IMR-90 (cell line): Measurements from ENCODE around the gene PTPRQ. TPM values are rescaled to one million over a fixed set of nuclear protein-coding genes. Genes with fewer than 3 reads are reported as not detected.

Experiments used
- ATAC-seq: fragments of 200-7000 bp; cut with Tn5 transposase; 2 replicates; pipeline ENCODE4 v1.9.1; 2020; ENCODE audit warnings: low read depth, mild to moderate bottlenecking, moderate library complexity
- BruUV-seq: library from RNA; stranded (reverse); fragments of 400-500 nt; replicated peaks from 2 replicates; lab custom pipeline; 2021; lab: Mats Ljungman, UMichigan
- CTCF ChIA-PET: fragments of 300-600 bp; formaldehyde crosslinking; extraction: SDS; loops from one replicate; lab custom pipeline; 2021; ENCODE audit warnings: antibody characterized with exemption; lab: Yijun Ruan, JAX
- POLR2A ChIA-PET: fragments of 300-600 bp; sonication (Branson Sonifier 250); formaldehyde crosslinking; loops from one replicate; lab custom pipeline; 2022; ENCODE audit warnings: antibody characterized with exemption; ENCODE audit not compliant: unreplicated experiment; lab: Charles Lee
- DNase-seq: peaks from one replicate; pipeline ENCODE4 v3.0.0; 2013
- H2AFZ ChIP-seq: replicated peaks from 2 replicates; pipeline ENCODE3; 2013; ENCODE audit warnings: low read length, mild to moderate bottlenecking; ENCODE audit not compliant: poor library complexity
- H2AK5ac ChIP-seq: 2 replicates; pipeline ENCODE4 v1.6.1; 2013; ENCODE audit warnings: low read depth, low read length, inconsistent platforms
- H2AK9ac ChIP-seq: replicated peaks from 2 replicates; pipeline ENCODE3; 2013; ENCODE audit warnings: mild to moderate bottlenecking, low read depth, low read length, moderate library complexity; ENCODE audit not compliant: poor library complexity
- H2BK120ac ChIP-seq: 2 replicates; pipeline ENCODE4 v1.6.1; 2013; ENCODE audit warnings: low read depth, low read length, inconsistent platforms
- H2BK15ac ChIP-seq: 3 replicates; pipeline ENCODE4 v1.6.1; 2013; ENCODE audit warnings: low read depth, low read length, inconsistent platforms
- H2BK20ac ChIP-seq: 2 replicates; pipeline ENCODE4 v1.6.1; 2013; ENCODE audit warnings: low read depth, mild to moderate bottlenecking, inconsistent platforms, low read length, moderate library complexity
- H2BK5ac ChIP-seq: 2 replicates; pipeline ENCODE4 v1.6.1; 2013; ENCODE audit warnings: mild to moderate bottlenecking, low read depth, low read length, inconsistent platforms; ENCODE audit not compliant: poor library complexity, severe bottlenecking
- H3K14ac ChIP-seq: replicated peaks from 2 replicates; pipeline ENCODE4 v1.6.1; 2013; ENCODE audit warnings: low read depth, low read length, inconsistent platforms
- H3K18ac ChIP-seq: 2 replicates; pipeline ENCODE4 v1.6.1; 2013; ENCODE audit warnings: low read depth, low read length, control low read depth
- H3K23ac ChIP-seq: 2 replicates; pipeline ENCODE4 v1.6.1; 2013; ENCODE audit warnings: low read depth, low read length, inconsistent platforms
- H3K27ac ChIP-seq: 2 replicates; pipeline ENCODE4 v1.5.1; 2013; ENCODE audit warnings: mild to moderate bottlenecking, control low read depth, low read length; ENCODE audit not compliant: insufficient read depth
- H3K27me3 ChIP-seq: 2 replicates; pipeline ENCODE4 v1.6.1; 2013; ENCODE audit warnings: low read length; ENCODE audit not compliant: control insufficient read depth, insufficient read depth
- H3K36me3 ChIP-seq: 2 replicates; pipeline ENCODE4 v1.6.1; 2013; ENCODE audit warnings: low read length, mixed read lengths; ENCODE audit not compliant: control insufficient read depth, insufficient read depth
- H3K4ac ChIP-seq: 2 replicates; pipeline ENCODE4 v1.6.1; 2013; ENCODE audit warnings: low read depth, low read length, inconsistent platforms
- H3K4me1 ChIP-seq: 2 replicates; pipeline ENCODE4 v1.6.1; 2013; ENCODE audit warnings: low read length, mixed read lengths; ENCODE audit not compliant: control insufficient read depth, insufficient read depth
- H3K4me2 ChIP-seq: 2 replicates; pipeline ENCODE4 v1.6.1; 2013; ENCODE audit warnings: low read depth, mild to moderate bottlenecking, control low read depth, low read length, moderate library complexity
- H3K4me3 ChIP-seq: 2 replicates; pipeline ENCODE4 v1.5.1; 2013; ENCODE audit warnings: low read depth, mild to moderate bottlenecking, control low read depth, low read length, moderate library complexity; ENCODE audit not compliant: insufficient read depth
- H3K56ac ChIP-seq: 2 replicates; pipeline ENCODE4 v1.6.1; 2013; ENCODE audit warnings: low read length, inconsistent platforms; ENCODE audit not compliant: insufficient read depth; ENCODE audit errors: extremely low read depth
- H3K79me1 ChIP-seq, 2 experiments: 2 replicates each; pipeline ENCODE4 v1.6.1; 2013; ENCODE audit warnings: low read length in 2 of 2, inconsistent platforms in 1 of 2, low read depth in 1 of 2
- H3K9ac ChIP-seq: 2 replicates; pipeline ENCODE4 v1.6.1; 2013; ENCODE audit warnings: low read depth, low read length, control low read depth
- H3K9me1 ChIP-seq: 2 replicates; pipeline ENCODE4 v1.6.1; 2013; ENCODE audit warnings: low read length, inconsistent platforms; ENCODE audit not compliant: insufficient read depth
- H3K9me3 ChIP-seq: 2 replicates; pipeline ENCODE4 v1.6.1; 2013; ENCODE audit warnings: low read length; ENCODE audit not compliant: control insufficient read depth, insufficient read depth
- H4K20me1 ChIP-seq: 2 replicates; pipeline ENCODE4 v1.6.1; 2013; ENCODE audit warnings: low read length, inconsistent platforms; ENCODE audit not compliant: insufficient read depth
- H4K5ac ChIP-seq: 2 replicates; pipeline ENCODE4 v1.6.1; 2013; ENCODE audit warnings: mild to moderate bottlenecking, low read depth, low read length, control low read depth
- H4K8ac ChIP-seq, 2 experiments: 2 replicates each; pipeline ENCODE4 v1.6.1; 2013; ENCODE audit warnings: low read depth in 2 of 2, low read length in 2 of 2, control low read depth in 1 of 2, inconsistent platforms in 1 of 2
- H4K91ac ChIP-seq: 2 replicates; pipeline ENCODE4 v1.6.1; 2013; ENCODE audit warnings: low read depth, low read length, inconsistent platforms; ENCODE audit not compliant: insufficient read depth
- RCOR1 ChIP-seq: IDR thresholded peaks from 2 replicates; pipeline ENCODE4 v1.6.1; 2012; ENCODE audit warnings: mild to moderate bottlenecking, low read length, improper control_type of control experiment; ENCODE audit not compliant: insufficient replicate concordance
- WGBS, 2 experiments: methylation state at CpG; one replicate each; pipeline versions ENCODE4 v1.1.5 to v1.1.7; 2013; ENCODE audit warnings: missing lambda C conversion rate in 2 of 2; ENCODE audit not compliant: insufficient read length in 1 of 2; ENCODE audit errors: extremely low coverage in 2 of 2; 5-methylcytosine and 5-hydroxymethylcytosine counted together
- dilution Hi-C: fragments of 300-500 bp; cut with HindIII; formaldehyde crosslinking; loops from one replicate; pipeline ENCODE4 v1.14.3; 2018; ENCODE audit warnings: low sequenced_read_pairs; ENCODE audit not compliant: unreplicated experiment
- in situ Hi-C: fragments of 300-500 bp; cut with MboI; formaldehyde crosslinking; loops from 3 replicates; pipeline ENCODE4 v1.14.3; 2019; ENCODE audit warnings: low sequenced_read_pairs, inconsistent platforms, mixed read lengths
- intact Hi-C: fragments of 100-400 bp; cut with micrococcal nuclease; formaldehyde crosslinking; loops from 2 replicates; pipeline ENCODE4 v1.10.0; 2022
- polyA plus RNA-seq, 3 experiments: library from polyadenylated mRNA; depleted of rRNA; stranded (reverse); fragments of >200 nt; gene quantifications; 2 replicates each; pipeline ENCODE4 v1.2.3, GENCODE V29; 2012; ENCODE audit warnings: low replicate concordance in 1 of 3
- total RNA-seq: library from RNA; depleted of rRNA; stranded (reverse); fragments of >200 nt; gene quantifications from 2 replicates; pipeline ENCODE4 v1.2.3, GENCODE V29; 2012
- TF ChIP-seq, protein P1 (sequence below): fragments of 150-350 bp; IDR thresholded peaks from 2 replicates; pipeline ENCODE4 v1.6.1; 2017; ENCODE audit warnings: mild to moderate bottlenecking, antibody characterized with exemption, low read length, low read depth

The PTPRQ gene
- total and polyA plus RNA-seq, 2 of the 4 experiments (the other 2 are of a cell fraction): 0.96 to 1.4 TPM

DNA sequence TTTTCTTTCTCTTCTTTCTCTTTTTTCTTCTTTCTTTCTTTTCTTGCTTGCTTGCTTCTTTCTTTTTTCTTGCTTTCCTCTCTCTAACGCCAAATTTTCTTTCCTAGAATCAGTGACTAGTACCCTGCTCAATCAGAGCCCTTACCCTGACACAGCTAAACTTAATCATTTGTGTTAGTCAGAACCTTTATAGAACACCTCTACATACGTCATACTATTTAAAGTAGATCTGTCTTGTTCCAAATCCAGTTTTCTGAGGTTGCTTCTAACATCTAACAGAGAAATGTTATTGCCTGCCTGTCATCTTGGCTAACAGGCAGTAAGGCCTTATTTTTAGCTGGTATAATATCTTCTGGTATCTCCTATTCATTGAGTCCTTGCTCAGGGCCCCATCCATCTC lies 197.9 kb downstream of the PTPRQ start:
- no peak overlapping the region for H2BK20ac ChIP-seq
- CTCF ChIA-PET: no interaction called here
- POLR2A ChIA-PET: no interaction called here
- no peak overlapping the region for H3K18ac ChIP-seq
- H2BK15ac ChIP-seq: no peak overlapping the region
- H3K27me3 ChIP-seq: no peaks in the 10 kb centered on the region
- no peaks in the 10 kb centered on the region for H3K4me1 ChIP-seq
- H3K79me1 ChIP-seq: no peaks in the 10 kb centered on the region
- no peak overlapping the region for H3K23ac ChIP-seq
- no peak for TF ChIP-seq RCOR1
- TF ChIP-seq, protein P1, sequence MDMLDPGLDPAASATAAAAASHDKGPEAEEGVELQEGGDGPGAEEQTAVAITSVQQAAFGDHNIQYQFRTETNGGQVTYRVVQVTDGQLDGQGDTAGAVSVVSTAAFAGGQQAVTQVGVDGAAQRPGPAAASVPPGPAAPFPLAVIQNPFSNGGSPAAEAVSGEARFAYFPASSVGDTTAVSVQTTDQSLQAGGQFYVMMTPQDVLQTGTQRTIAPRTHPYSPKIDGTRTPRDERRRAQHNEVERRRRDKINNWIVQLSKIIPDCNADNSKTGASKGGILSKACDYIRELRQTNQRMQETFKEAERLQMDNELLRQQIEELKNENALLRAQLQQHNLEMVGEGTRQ: no peak
- 100% methylated on average over 1 of the region's 2 CpGs; no CpG with 5 or more reads in 1 of the 2 experiments for WGBS, 2 experiments
- BruUV-seq: no TSS peak
- no peak overlapping the region for H3K9ac ChIP-seq
- H4K8ac ChIP-seq: no peak overlapping the region
- dilution Hi-C loops: no loop called here
- H3K4ac ChIP-seq: no peak overlapping the region
- intact Hi-C loops: no loop called here
- no peak overlapping the region for H4K91ac ChIP-seq
- H2AK9ac ChIP-seq: no peak overlapping the region
- no peak overlapping the region for H2AFZ ChIP-seq
- DNase-seq (no peak), ATAC-seq (no peak)
- H2BK5ac ChIP-seq: no peak overlapping the region
- H3K4me3 ChIP-seq: no peak overlapping the region
- no peak overlapping the region for H3K56ac ChIP-seq
- no peak overlapping the region for H3K27ac ChIP-seq
- H3K4me2 ChIP-seq: no peak overlapping the region
- H3K36me3 ChIP-seq: no peaks in the 10 kb centered on the region
- no peaks in the 10 kb centered on the region for H3K9me3 ChIP-seq
- no peak overlapping the region for H2AK5ac ChIP-seq
- no peaks in the 10 kb centered on the region for H3K9me1 ChIP-seq
- no peak overlapping the region for H2BK120ac ChIP-seq
- H3K14ac ChIP-seq: no peak overlapping the region
- no peaks in the 10 kb centered on the region for H4K20me1 ChIP-seq
- in situ Hi-C loops: no loop called here
- H4K5ac ChIP-seq: no peak overlapping the region
